DOHH2 (cell line): ENCODE measurements around the gene PPP2R2C.

Experiments used
- EZH2phosphoT487 ChIP-seq: fragments of 200-600 bp; sonication (generic); IDR thresholded peaks from 2 replicates; pipeline ENCODE4 v1.6.1; 2017; ENCODE audit warnings: borderline replicate concordance, mild to moderate bottlenecking, antibody characterized with exemption, low read length, moderate library complexity, mixed read lengths
- TF ChIP-seq, protein P1 (sequence below): fragments of 200-600 bp; sonication (generic); IDR thresholded peaks from one replicate; pipeline ENCODE4 v1.5.1; 2014; ENCODE audit warnings: antibody characterized with exemption, mild to moderate bottlenecking, low read depth, low read length; ENCODE audit not compliant: poor library complexity, severe bottlenecking

GRCh38 chr4:6419452-6420028, 52.9 kb downstream of the PPP2R2C start:
- TF ChIP-seq, protein P1, sequence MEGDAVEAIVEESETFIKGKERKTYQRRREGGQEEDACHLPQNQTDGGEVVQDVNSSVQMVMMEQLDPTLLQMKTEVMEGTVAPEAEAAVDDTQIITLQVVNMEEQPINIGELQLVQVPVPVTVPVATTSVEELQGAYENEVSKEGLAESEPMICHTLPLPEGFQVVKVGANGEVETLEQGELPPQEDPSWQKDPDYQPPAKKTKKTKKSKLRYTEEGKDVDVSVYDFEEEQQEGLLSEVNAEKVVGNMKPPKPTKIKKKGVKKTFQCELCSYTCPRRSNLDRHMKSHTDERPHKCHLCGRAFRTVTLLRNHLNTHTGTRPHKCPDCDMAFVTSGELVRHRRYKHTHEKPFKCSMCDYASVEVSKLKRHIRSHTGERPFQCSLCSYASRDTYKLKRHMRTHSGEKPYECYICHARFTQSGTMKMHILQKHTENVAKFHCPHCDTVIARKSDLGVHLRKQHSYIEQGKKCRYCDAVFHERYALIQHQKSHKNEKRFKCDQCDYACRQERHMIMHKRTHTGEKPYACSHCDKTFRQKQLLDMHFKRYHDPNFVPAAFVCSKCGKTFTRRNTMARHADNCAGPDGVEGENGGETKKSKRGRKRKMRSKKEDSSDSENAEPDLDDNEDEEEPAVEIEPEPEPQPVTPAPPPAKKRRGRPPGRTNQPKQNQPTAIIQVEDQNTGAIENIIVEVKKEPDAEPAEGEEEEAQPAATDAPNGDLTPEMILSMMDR, result no peak
- no peak for TF ChIP-seq EZH2phosphoT487
